T-helper 2 cell treated with Interferon-gamma antibody and Interleukin-4, amounts not matched to agents 5 μg/mL and 100 μg/mL, for 36 hours (primary cell): ENCODE measurements around the gene CSRP1.
"Not testable (repeated sequence)": the region's sequence is repeated elsewhere in the genome, so short reads cannot be mapped to it uniquely, and the experiment has no call there.

ENCODE experiments used
- DNase-seq: peaks from one replicate; pipeline ENCODE4 v3.0.0; 2021; ENCODE audit warnings: low spot score
- H3K27ac Mint-ChIP-seq: one replicate; pipeline ENCODE4 v1.8.0; 2021; ENCODE audit warnings: mild to moderate bottlenecking, mixed read lengths
- H3K27me3 Mint-ChIP-seq: one replicate; pipeline ENCODE4 v1.8.0; 2021; ENCODE audit warnings: low read depth, mixed read lengths
- H3K36me3 Mint-ChIP-seq: one replicate; pipeline ENCODE4 v1.8.0; 2021; ENCODE audit warnings: low read depth, mixed read lengths
- H3K4me1 Mint-ChIP-seq: one replicate; pipeline ENCODE4 v1.8.0; 2021; ENCODE audit warnings: low read depth, mixed read lengths
- H3K4me3 Mint-ChIP-seq: one replicate; pipeline ENCODE4 v1.8.0; 2022; ENCODE audit warnings: mild to moderate bottlenecking, moderate library complexity, mixed read lengths
- H3K9me3 Mint-ChIP-seq: one replicate; pipeline ENCODE4 v1.8.0; 2021; ENCODE audit warnings: mixed read lengths

The CSRP1 gene

GRCh38 chr1:201476670-201477344, 30.1 kb downstream of the CSRP1 start:
- Mint-ChIP-seq H3K4me1 (peaks cover 23% of the 10 kb centered on the region), H3K9me3 (no peaks in the 10 kb centered on the region), H3K27me3 (peaks cover 45% of the 10 kb centered on the region), H3K36me3 (no peaks in the 10 kb centered on the region), H3K4me3 (no peak overlapping the region), H3K27ac (no peak overlapping the region)
- DNase-seq, result no peak

DNA sequence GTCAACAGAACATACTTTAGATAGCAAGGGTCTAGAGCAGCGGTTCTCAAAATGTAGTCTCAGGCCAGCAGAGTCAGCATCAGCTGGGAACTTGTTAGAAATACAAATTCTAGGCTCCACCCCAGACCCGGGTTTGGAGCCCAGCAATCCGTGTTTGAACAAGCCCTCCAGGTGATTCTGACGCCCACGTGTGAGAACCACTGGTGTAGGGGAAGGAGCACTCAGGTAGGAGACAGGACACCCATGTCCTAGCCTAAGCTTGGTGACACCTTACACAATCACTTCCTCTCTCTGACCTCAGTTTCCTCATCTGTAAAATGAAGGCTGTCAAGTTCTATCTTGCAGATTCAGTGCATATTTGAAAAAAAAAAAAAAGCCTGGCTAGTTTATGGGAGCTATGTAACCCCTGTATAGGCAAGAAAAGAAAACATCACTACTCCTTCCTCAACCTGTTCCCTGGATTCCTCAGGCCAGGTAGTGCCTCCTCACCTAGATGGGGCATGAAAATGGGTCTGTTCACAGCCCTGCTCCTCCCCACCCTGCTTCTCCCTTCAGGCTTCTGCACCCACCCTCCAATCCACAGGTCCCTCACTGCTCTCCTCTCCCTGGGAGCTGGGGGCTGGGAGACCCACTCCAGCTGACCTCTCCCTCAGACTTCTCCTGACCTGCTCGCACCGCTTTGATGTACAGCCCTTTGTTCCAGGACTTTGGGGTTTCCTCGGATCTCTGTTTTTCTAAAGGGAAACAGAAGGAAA, 30.8 kb downstream of the CSRP1 start:
- H3K27ac Mint-ChIP-seq, result no peak overlapping the region
- no peak for DNase-seq
- no peak overlapping the region for H3K4me3 Mint-ChIP-seq
- H3K36me3 Mint-ChIP-seq, result no peaks in the 10 kb centered on the region
- H3K9me3 Mint-ChIP-seq, result no peaks in the 10 kb centered on the region
- H3K4me1 Mint-ChIP-seq, result peaks cover 23% of the 10 kb centered on the region
- H3K27me3 Mint-ChIP-seq, result peaks cover 48% of the 10 kb centered on the region

DNA sequence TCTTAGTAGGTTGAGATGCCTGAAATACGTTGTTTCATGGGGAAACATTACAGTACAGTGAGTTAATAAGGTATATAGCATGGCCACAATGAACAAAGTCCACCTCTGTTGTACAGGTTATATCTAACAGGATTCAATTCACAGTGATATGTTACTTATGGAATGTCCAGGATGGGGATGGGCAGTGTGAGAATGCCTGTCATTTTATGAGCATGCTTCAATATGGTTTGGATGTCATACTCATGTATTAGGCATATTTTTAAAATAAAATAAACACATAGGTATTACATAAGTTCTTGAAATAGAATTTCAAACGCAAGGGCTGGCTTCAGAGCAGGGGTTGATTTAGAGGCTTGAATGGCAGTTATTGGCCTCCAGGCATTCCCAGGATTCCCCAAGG, 31.8 kb downstream of the CSRP1 start:
- Mint-ChIP-seq H3K4me3 (no peak overlapping the region), H3K9me3 (no peaks in the 10 kb centered on the region), H3K27ac (no peak overlapping the region), H3K36me3 (no peaks in the 10 kb centered on the region), H3K4me1 (peaks cover 18% of the 10 kb centered on the region), H3K27me3 (peaks cover 52% of the 10 kb centered on the region)
- DNase-seq, result no peak

DNA sequence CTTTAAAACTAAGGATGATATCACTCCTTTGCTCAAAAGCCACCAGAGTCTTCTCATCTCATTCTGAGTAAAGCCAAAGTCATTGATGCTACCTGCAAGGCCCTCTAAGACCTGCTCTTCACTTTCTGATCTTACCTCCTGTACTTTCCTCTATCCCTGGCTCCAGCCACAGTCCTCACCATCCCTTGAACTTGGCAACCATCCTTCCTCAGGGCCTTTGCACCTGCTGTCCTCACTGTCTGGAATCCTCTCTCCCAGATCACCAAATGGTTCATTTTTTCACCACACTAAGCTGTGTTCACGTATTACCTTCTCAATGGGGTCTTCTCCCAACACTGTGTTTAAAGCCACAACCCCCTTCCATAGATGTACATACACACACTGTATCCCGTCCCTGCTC, 33.6 kb downstream of the CSRP1 start:
- DNase-seq, result no peak
- Mint-ChIP-seq H3K27me3 (peaks cover 56% of the 10 kb centered on the region), H3K4me3 (no peak overlapping the region), H3K36me3 (peaks cover 1% of the 10 kb centered on the region), H3K4me1 (peaks cover 17% of the 10 kb centered on the region), H3K27ac (no peak overlapping the region), H3K9me3 (no peaks in the 10 kb centered on the region)

DNA sequence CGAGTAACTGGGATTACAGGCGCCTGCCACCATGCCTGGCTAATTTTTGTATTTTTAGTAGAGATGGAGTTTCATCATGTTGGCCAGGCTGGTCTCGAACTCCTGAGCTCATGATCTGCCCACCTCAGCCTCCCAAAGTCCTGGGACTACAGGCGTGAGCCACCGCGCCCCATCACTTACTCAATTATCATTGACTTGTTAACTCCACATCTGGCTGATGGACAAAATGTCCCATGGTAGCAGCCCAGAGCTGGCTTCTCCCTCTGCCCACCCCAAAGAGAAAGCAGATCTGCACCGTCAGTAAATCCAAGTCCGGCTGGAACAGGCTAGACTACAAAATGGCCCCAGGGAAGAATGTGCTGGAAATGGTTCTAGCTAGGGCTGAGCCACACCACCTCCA, 34.6 kb downstream of the CSRP1 start:
- H3K4me3 Mint-ChIP-seq, DNase-seq, H3K27ac Mint-ChIP-seq, H3K36me3 Mint-ChIP-seq, H3K9me3 Mint-ChIP-seq: not testable (repeated sequence)
- H3K27me3 Mint-ChIP-seq, result peaks cover 50% of the 10 kb centered on the region
- H3K4me1 Mint-ChIP-seq, result peaks cover 23% of the 10 kb centered on the region

DNA sequence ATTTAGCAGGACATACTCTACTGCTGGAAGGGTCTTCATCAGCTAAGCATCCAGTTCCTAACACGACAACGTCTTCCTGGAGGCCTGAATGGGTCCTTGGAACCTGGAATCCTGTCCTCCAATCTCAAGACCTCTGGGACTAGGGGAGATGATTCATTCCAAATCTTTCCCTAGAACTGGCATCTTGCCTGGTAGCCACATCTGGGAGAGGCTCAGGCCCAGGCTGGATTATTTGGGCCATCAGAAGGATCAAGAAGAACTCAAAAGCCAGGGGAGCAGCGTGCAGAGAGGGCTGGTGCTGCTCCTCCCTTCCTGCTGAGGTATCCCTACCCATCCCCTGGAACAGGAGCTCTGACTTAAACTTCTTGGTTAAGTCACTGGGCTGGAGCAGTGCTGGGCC, 35.2 kb downstream of the CSRP1 start:
- H3K36me3 Mint-ChIP-seq, result peaks cover 7% of the 10 kb centered on the region
- DNase-seq, result no peak
- peaks cover 20% of the 10 kb centered on the region for H3K4me1 Mint-ChIP-seq
- no peak overlapping the region for H3K4me3 Mint-ChIP-seq
- peaks cover 47% of the 10 kb centered on the region for H3K27me3 Mint-ChIP-seq
- H3K9me3 Mint-ChIP-seq, result no peaks in the 10 kb centered on the region
- no peak overlapping the region for H3K27ac Mint-ChIP-seq

GRCh38 chr1:201470581-201470980, 36.3 kb downstream of the CSRP1 start:
- H3K9me3 Mint-ChIP-seq, result no peaks in the 10 kb centered on the region
- H3K4me1 Mint-ChIP-seq, result peaks cover 13% of the 10 kb centered on the region
- peak overlapping the region; percentile 75 for H3K4me3 Mint-ChIP-seq
- peaks cover 43% of the 10 kb centered on the region for H3K27me3 Mint-ChIP-seq
- peaks cover 13% of the 10 kb centered on the region for H3K36me3 Mint-ChIP-seq
- DNase-seq, result no peak
- no peak overlapping the region for H3K27ac Mint-ChIP-seq

DNA sequence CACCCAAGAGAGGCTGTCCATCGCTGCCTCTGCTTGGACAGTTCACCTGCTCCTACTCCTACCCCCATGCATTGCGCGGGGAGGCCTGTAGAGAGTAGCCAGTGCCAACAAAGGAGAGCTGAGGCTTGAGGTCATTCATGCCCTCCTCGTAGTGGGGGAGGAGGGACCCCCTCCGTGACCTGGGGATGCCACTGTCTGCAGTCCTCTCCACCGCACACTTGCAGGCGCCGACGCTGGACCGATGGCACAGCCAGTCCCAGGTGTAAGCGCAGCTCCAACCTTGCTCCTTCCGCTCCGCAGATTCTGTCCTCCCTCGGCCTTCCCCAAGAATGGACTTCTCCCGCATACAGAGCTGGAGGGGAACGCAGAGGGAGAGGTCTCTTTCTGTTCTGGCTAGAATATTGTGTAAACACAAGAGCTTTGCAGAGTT, 37.3 kb downstream of the CSRP1 start:
- no peaks in the 10 kb centered on the region for H3K9me3 Mint-ChIP-seq
- peaks cover 13% of the 10 kb centered on the region for H3K4me1 Mint-ChIP-seq
- no peak overlapping the region for H3K27ac Mint-ChIP-seq
- H3K36me3 Mint-ChIP-seq, result peaks cover 17% of the 10 kb centered on the region
- DNase-seq, result no peak
- peaks cover 40% of the 10 kb centered on the region for H3K27me3 Mint-ChIP-seq
- peak overlapping the region; percentile 75 for H3K4me3 Mint-ChIP-seq

DNA sequence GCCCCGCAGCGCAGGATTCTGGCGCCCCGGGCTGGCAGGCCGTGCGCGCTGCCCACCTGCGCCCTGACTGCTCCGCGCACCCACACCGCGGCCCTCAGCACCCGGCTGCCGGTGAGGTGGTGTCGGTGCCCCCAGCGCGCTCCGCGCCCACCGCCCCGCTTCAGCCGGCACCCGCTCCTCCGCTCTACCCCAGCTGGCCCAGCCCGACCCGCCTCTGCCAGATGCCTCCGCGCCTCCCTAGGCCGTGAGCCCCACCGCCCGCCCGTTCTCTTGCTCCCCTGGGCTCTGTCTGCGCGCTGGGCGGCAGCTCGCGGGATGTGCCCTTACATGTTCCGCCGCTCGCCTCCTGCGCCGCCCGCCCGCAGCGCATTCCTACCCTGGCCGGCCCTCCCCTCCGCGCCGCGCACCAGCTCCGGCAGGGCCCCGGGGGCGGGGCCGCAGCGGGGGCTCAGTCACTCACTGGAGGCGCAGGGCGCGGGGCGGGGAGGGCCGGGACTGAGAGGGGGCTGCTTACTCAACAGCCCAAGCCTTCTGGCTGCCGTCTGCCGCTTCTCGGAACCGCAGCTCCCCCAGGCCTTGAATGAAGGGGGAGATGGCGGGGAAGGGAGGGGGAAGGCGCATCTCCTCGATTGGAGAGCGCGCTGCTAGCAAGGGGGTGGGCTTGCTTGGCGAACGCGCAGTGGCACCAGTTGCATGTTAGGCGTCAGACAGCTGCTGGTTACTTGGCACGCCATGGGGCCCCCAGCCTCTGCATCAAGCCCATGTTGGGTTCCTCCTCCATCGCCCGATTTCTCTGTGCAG, 37.9 kb downstream of the CSRP1 start, which contains the start of gene PHLDA3:
Gene PHLDA3, minus strand, starts transcription at position 345 of the 801 bp plus-strand sequence. CDS start 402 bp downstream, outside the sequence.
- peaks cover 13% of the 10 kb centered on the region for H3K4me1 Mint-ChIP-seq
- H3K36me3 Mint-ChIP-seq, result peaks cover 18% of the 10 kb centered on the region
- DNase-seq, result peak; percentile 74
- peak within 1 kb of the TSS; percentile 83 for H3K27ac Mint-ChIP-seq
- peak within 1 kb of the TSS; percentile 90 for H3K4me3 Mint-ChIP-seq
- H3K9me3 Mint-ChIP-seq, result no peaks in the 10 kb centered on the region
- H3K27me3 Mint-ChIP-seq, result peaks cover 36% of the 10 kb centered on the region

- DNase-seq, result no peak
- no peaks in the 10 kb centered on the region for H3K9me3 Mint-ChIP-seq
- peaks cover 32% of the 10 kb centered on the region for H3K27me3 Mint-ChIP-seq
- peaks cover 13% of the 10 kb centered on the region for H3K4me1 Mint-ChIP-seq
- no peak overlapping the region for H3K27ac Mint-ChIP-seq
- H3K36me3 Mint-ChIP-seq, result peaks cover 18% of the 10 kb centered on the region
- peak overlapping the region; percentile 90 for H3K4me3 Mint-ChIP-seq
Measured at GRCh38 chr1:201468501-201468843, 38.5 kb downstream of the CSRP1 start.

DNA sequence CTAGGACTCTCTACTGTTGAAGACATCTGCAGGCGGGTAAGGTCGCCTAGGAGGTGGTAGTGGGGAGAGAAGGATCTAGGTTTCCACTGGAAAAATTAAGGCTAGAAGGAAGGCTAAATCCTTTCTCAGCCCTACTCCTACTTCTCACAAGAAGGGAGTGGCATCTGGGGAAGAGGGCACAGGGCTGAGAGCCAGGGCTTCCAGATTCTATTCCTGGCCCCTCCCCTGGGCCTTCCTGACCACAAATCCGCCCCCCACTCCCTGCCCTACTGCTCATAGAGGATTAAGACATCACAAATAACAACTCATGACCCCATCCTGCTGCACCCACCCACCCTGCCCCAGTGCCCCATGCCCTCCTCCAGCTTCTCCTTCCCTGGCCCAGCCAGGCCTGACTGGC, 40.4 kb downstream of the CSRP1 start:
- H3K27me3 Mint-ChIP-seq, result peaks cover 16% of the 10 kb centered on the region
- no peak for DNase-seq
- H3K4me1 Mint-ChIP-seq, result peaks cover 11% of the 10 kb centered on the region
- no peak overlapping the region for H3K27ac Mint-ChIP-seq
- peaks cover 18% of the 10 kb centered on the region for H3K36me3 Mint-ChIP-seq
- H3K9me3 Mint-ChIP-seq, result no peaks in the 10 kb centered on the region
- H3K4me3 Mint-ChIP-seq, result peak overlapping the region; percentile 45

DNA sequence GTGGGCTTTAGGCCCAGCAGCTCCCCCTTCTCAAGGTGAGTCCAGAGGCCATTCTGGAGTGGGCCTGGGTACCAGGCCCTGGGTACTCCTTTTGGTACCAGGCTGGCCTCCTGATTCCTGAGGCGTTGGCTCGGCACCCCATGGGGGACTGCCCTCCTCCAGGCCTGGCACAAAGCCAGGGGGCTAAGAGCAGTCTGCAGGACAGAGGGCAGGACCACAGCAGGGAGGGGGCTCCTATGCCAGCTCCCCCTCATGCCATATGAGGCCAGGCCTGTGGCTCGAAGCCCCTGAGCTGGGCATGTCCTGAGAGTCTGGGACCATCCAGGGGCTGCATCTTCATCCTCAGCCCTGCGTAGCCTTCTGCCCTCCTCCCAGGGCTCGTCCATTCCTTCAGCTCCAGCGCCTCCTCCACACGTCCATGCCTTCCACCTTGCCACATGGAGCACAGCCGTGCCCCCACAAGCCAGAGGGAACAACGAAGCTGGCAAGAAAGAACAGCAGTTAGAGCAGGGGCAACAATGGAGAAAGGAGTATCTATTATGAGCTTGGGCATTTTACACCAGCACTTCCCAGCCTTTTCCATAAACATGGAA, 41.1 kb downstream of the CSRP1 start:
- peaks cover 18% of the 10 kb centered on the region for H3K36me3 Mint-ChIP-seq
- H3K27ac Mint-ChIP-seq, result no peak overlapping the region
- peaks cover 11% of the 10 kb centered on the region for H3K4me1 Mint-ChIP-seq
- DNase-seq, result no peak
- peaks cover 9% of the 10 kb centered on the region for H3K27me3 Mint-ChIP-seq
- no peaks in the 10 kb centered on the region for H3K9me3 Mint-ChIP-seq
- H3K4me3 Mint-ChIP-seq, result no peak overlapping the region

- DNase-seq, result no peak
- no peak overlapping the region for H3K4me3 Mint-ChIP-seq
- peaks cover 17% of the 10 kb centered on the region for H3K36me3 Mint-ChIP-seq
- no peaks in the 10 kb centered on the region for H3K9me3 Mint-ChIP-seq
- H3K4me1 Mint-ChIP-seq, result peaks cover 6% of the 10 kb centered on the region
- H3K27ac Mint-ChIP-seq, result no peak overlapping the region
- peaks cover 3% of the 10 kb centered on the region for H3K27me3 Mint-ChIP-seq
Measured at GRCh38 chr1:201463071-201463552, 43.8 kb downstream of the CSRP1 start.
